ENCODE data around the gene CCT5.

The CCT5 gene

GRCh38 chr5:10303201-10303600, 53.1 kb downstream of the CCT5 start:
- Histone ChIP-seq H3K4me2 (ENCODE audit: low read length) (no peak overlapping the region), H4K20me1 (ENCODE audit: insufficient read depth, low read length) (no peaks in the 10 kb centered on the region), H3K9ac (ENCODE audit: low read length) (no peak overlapping the region), H3K36me3 (replicated peaks; ENCODE audit: low read depth, low read length) (no peaks in the 10 kb centered on the region), H3K4me1 (ENCODE audit: low read length) (peaks cover 3% of the 10 kb centered on the region; the same call in 1 of the 2 replicates), H2AFZ (ENCODE audit: low read depth, low read length) (no peak overlapping the region), H3K9me3 (ENCODE audit: insufficient read depth, low read length) (no peaks in the 10 kb centered on the region), H3K27ac (ENCODE audit: low read length) (no peak overlapping the region), H3K79me2 (ENCODE audit: low read length) (no peaks in the 10 kb centered on the region), H3K4me3 (ENCODE audit: low read length) (no peak overlapping the region), H3K27me3 (ENCODE audit: low read depth, low read length) (peaks cover 10% of the 10 kb centered on the region; the same call in 1 of the 2 replicates)
- TF ChIP-seq CTCF (IDR thresholded peaks at IDR 0.05; ENCODE audit: low read depth, low read length) (no peak), EZH2phosphoT487 (IDR thresholded peaks at IDR 0.05; ENCODE audit: low read depth) (no peak)

GRCh38 chr5:10303699-10304170, 53.7 kb downstream of the CCT5 start:
- Histone ChIP-seq H3K4me3 (ENCODE audit: low read length) (no peak overlapping the region), H2AFZ (ENCODE audit: low read depth, low read length) (no peak overlapping the region), H3K36me3 (replicated peaks; ENCODE audit: low read depth, low read length) (no peaks in the 10 kb centered on the region), H3K4me2 (ENCODE audit: low read length) (no peak overlapping the region), H4K20me1 (ENCODE audit: insufficient read depth, low read length) (no peaks in the 10 kb centered on the region), H3K27me3 (ENCODE audit: low read depth, low read length) (peaks cover 10% of the 10 kb centered on the region; the same call in 1 of the 2 replicates), H3K9ac (ENCODE audit: low read length) (no peak overlapping the region), H3K9me3 (ENCODE audit: insufficient read depth, low read length) (no peaks in the 10 kb centered on the region), H3K79me2 (ENCODE audit: low read length) (no peaks in the 10 kb centered on the region), H3K4me1 (ENCODE audit: low read length) (peaks cover 3% of the 10 kb centered on the region; the same call in 1 of the 2 replicates), H3K27ac (ENCODE audit: low read length) (no peak overlapping the region)
- TF ChIP-seq CTCF (IDR thresholded peaks at IDR 0.05; ENCODE audit: low read depth, low read length): no peak
- TF ChIP-seq EZH2phosphoT487 (IDR thresholded peaks at IDR 0.05; ENCODE audit: low read depth): no peak

GRCh38 chr5:10304932-10305331, 54.9 kb downstream of the CCT5 start:
- Histone ChIP-seq H3K4me3 (ENCODE audit: low read length) (no peak overlapping the region), H3K9me3 (ENCODE audit: insufficient read depth, low read length) (no peaks in the 10 kb centered on the region), H2AFZ (ENCODE audit: low read depth, low read length) (no peak overlapping the region), H3K4me1 (ENCODE audit: low read length) (peaks cover 3% of the 10 kb centered on the region; the same call in 1 of the 2 replicates), H3K9ac (ENCODE audit: low read length) (no peak overlapping the region), H3K36me3 (replicated peaks; ENCODE audit: low read depth, low read length) (no peaks in the 10 kb centered on the region), H3K4me2 (ENCODE audit: low read length) (no peak overlapping the region), H4K20me1 (ENCODE audit: insufficient read depth, low read length) (no peaks in the 10 kb centered on the region), H3K27me3 (ENCODE audit: low read depth, low read length) (peaks cover 10% of the 10 kb centered on the region; the same call in 1 of the 2 replicates), H3K27ac (ENCODE audit: low read length) (no peak overlapping the region), H3K79me2 (ENCODE audit: low read length) (no peaks in the 10 kb centered on the region)
- TF ChIP-seq EZH2phosphoT487 (IDR thresholded peaks at IDR 0.05; ENCODE audit: low read depth) (no peak), CTCF (IDR thresholded peaks at IDR 0.05; ENCODE audit: low read depth, low read length) (no peak; the same call in 1 of the 2 replicates)

GRCh38 chr5:10306114-10306513, 56.0 kb downstream of the CCT5 start:
- Histone ChIP-seq H3K27me3 (ENCODE audit: low read depth, low read length) (peaks cover 10% of the 10 kb centered on the region; the same call in 1 of the 2 replicates), H3K9ac (ENCODE audit: low read length) (no peak overlapping the region), H3K4me2 (ENCODE audit: low read length) (no peak overlapping the region), H3K36me3 (replicated peaks; ENCODE audit: low read depth, low read length) (no peaks in the 10 kb centered on the region), H2AFZ (ENCODE audit: low read depth, low read length) (no peak overlapping the region), H3K79me2 (ENCODE audit: low read length) (no peaks in the 10 kb centered on the region), H3K9me3 (ENCODE audit: insufficient read depth, low read length) (no peaks in the 10 kb centered on the region), H3K4me1 (ENCODE audit: low read length) (peaks cover 10% of the 10 kb centered on the region; the same call in 1 of the 2 replicates), H3K27ac (ENCODE audit: low read length) (no peak overlapping the region), H3K4me3 (ENCODE audit: low read length) (no peak overlapping the region), H4K20me1 (ENCODE audit: insufficient read depth, low read length) (no peaks in the 10 kb centered on the region)
- TF ChIP-seq EZH2phosphoT487 (IDR thresholded peaks at IDR 0.05; ENCODE audit: low read depth) (no peak), CTCF (IDR thresholded peaks at IDR 0.05; ENCODE audit: low read depth, low read length) (no peak)

Measured in OCI-LY3 (cell line).